Measurements from ENCODE around the gene POU3F1. TPM values are rescaled to one million over a fixed set of nuclear protein-coding genes. Genes with fewer than 3 reads are reported as not detected.

The POU3F1 gene
- total RNA-seq (under 1 TPM; 0.14 to 0.15 TPM), polyA plus RNA-seq (under 1 TPM in 1 of 2 donors, not detected in 1; 0.08 TPM)

- Histone ChIP-seq H3K27me3 (ENCODE audit: insufficient read depth, low read length) (peaks cover 29% of the 10 kb centered on the region), H3K36me3 (ENCODE audit: insufficient read depth, low read length) (no peaks in the 10 kb centered on the region), H3K4me1 (ENCODE audit: insufficient read depth, low read length) (peaks cover 18% of the 10 kb centered on the region), H3K4me3 (ENCODE audit: low read length in 2 of 2) (peak within 1 kb of the TSS in 1 of 2 donors; percentile 38), H3K27ac (ENCODE audit: low read depth, low read length) (no peak within 1 kb of the TSS), H3K9me3 (ENCODE audit: control insufficient read depth in 1 of 2, low read length in 2 of 2) (no peaks in the 10 kb centered on the region)
- intact Hi-C loops (cut with micrococcal nuclease) = no loop called here
- H3K4me3 Mint-ChIP-seq = peak within 1 kb of the TSS; percentile 69 to 80 (median 78)
- ChIA-PET POLR2A (ENCODE audit: partially characterized antibody) (interaction anchor here (0.9 to 1.0 kb wide), 2 partner anchors 16 to 115 kb away, joined by 3 to 4 read pairs; no protein-coding TSS in a partner anchor), CTCF (ENCODE audit: partially characterized antibody) (no interaction called here)
- peaks cover 2 to 22% (median 8%) of the 10 kb centered on the region in 4 donors for H3K4me1 Mint-ChIP-seq
- peaks cover 21 to 23% of the 10 kb centered on the region in 2 donors for H3K27me3 Mint-ChIP-seq
- DNase-seq = peak in 4 of 5 donors; percentile 21 to 64 (median 48)
- peak within 1 kb of the TSS in 1 of 7 donors; percentile 46 for H3K27ac Mint-ChIP-seq
- H3K36me3 Mint-ChIP-seq = no peaks in the 10 kb centered on the region
- H3K9me3 Mint-ChIP-seq = peaks cover 0 to 1% (median 0%) of the 10 kb centered on the region in 8 donors
These were observed at the start of gene POU3F1 for GRCh38 chr1:38046333-38046883. TSS of gene POU3F1 (minus strand) at chr1:38046793. CDS start at chr1:38046743, 50 bp downstream.

- CTCF ChIA-PET (ENCODE audit: partially characterized antibody) = no interaction called here
- H3K27me3 ChIP-seq (ENCODE audit: insufficient read depth, low read length) = no peaks in the 10 kb centered on the region
- no peaks in the 10 kb centered on the region for H3K4me1 Mint-ChIP-seq
- no peaks in the 10 kb centered on the region for H3K36me3 Mint-ChIP-seq
- no peaks in the 10 kb centered on the region for H3K4me1 ChIP-seq (ENCODE audit: insufficient read depth, low read length)
- no peak overlapping the region for H3K27ac ChIP-seq (ENCODE audit: low read depth, low read length)
- H3K4me3 ChIP-seq (ENCODE audit: low read length in 2 of 2) = no peak overlapping the region
- H3K36me3 ChIP-seq (ENCODE audit: insufficient read depth, low read length) = no peaks in the 10 kb centered on the region
- POLR2A ChIA-PET (ENCODE audit: partially characterized antibody) = no interaction called here
- no peak overlapping the region for H3K27ac Mint-ChIP-seq
- H3K9me3 Mint-ChIP-seq = peaks cover 0 to 2% (median 0%) of the 10 kb centered on the region in 8 donors
- no peak overlapping the region for H3K4me3 Mint-ChIP-seq
- H3K9me3 ChIP-seq (ENCODE audit: control insufficient read depth in 1 of 2, low read length in 2 of 2) = no peaks in the 10 kb centered on the region
- no peak for DNase-seq
- intact Hi-C loops (cut with micrococcal nuclease) = no loop called here
- peaks cover 14 to 33% of the 10 kb centered on the region in 2 donors for H3K27me3 Mint-ChIP-seq
These were observed 48.9 kb upstream of the POU3F1 start for GRCh38 chr1:38095454-38095931.

- Mint-ChIP-seq H3K27ac (no peak overlapping the region), H3K36me3 (no peaks in the 10 kb centered on the region), H3K4me3 (no peak overlapping the region), H3K27me3 (peaks cover 18 to 37% of the 10 kb centered on the region in 2 donors), H3K9me3 (peaks cover 0 to 2% (median 0%) of the 10 kb centered on the region in 8 donors), H3K4me1 (no peaks in the 10 kb centered on the region)
- no peaks in the 10 kb centered on the region for H3K9me3 ChIP-seq (ENCODE audit: control insufficient read depth in 1 of 2, low read length in 2 of 2)
- H3K4me1 ChIP-seq (ENCODE audit: insufficient read depth, low read length) = no peaks in the 10 kb centered on the region
- H3K4me3 ChIP-seq (ENCODE audit: low read length in 2 of 2) = no peak overlapping the region
- H3K27ac ChIP-seq (ENCODE audit: low read depth, low read length) = no peak overlapping the region
- ChIA-PET POLR2A (ENCODE audit: partially characterized antibody) (no interaction called here), CTCF (ENCODE audit: partially characterized antibody) (no interaction called here)
- no peak for DNase-seq
- H3K36me3 ChIP-seq (ENCODE audit: insufficient read depth, low read length) = no peaks in the 10 kb centered on the region
- intact Hi-C loops (cut with micrococcal nuclease) = no loop called here
- H3K27me3 ChIP-seq (ENCODE audit: insufficient read depth, low read length) = no peaks in the 10 kb centered on the region
These were observed 48.2 kb upstream of the POU3F1 start for GRCh38 chr1:38094711-38095290.

GRCh38 chr1:38093569-38094520 lies 47.3 kb upstream of the POU3F1 start:
- H3K27me3 ChIP-seq (ENCODE audit: insufficient read depth, low read length) = no peaks in the 10 kb centered on the region
- H3K4me3 ChIP-seq (ENCODE audit: low read length in 2 of 2) = no peak overlapping the region
- intact Hi-C loops (cut with micrococcal nuclease) = no loop called here
- CTCF ChIA-PET (ENCODE audit: partially characterized antibody) = no interaction called here
- no peaks in the 10 kb centered on the region for H3K9me3 ChIP-seq (ENCODE audit: control insufficient read depth in 1 of 2, low read length in 2 of 2)
- peaks cover 0 to 2% (median 0%) of the 10 kb centered on the region in 8 donors for H3K9me3 Mint-ChIP-seq
- no peaks in the 10 kb centered on the region for H3K4me1 ChIP-seq (ENCODE audit: insufficient read depth, low read length)
- peaks cover 0 to 1% (median 0%) of the 10 kb centered on the region in 4 donors for H3K4me1 Mint-ChIP-seq
- POLR2A ChIA-PET (ENCODE audit: partially characterized antibody) = no interaction called here
- no peak for DNase-seq
- no peaks in the 10 kb centered on the region for H3K36me3 ChIP-seq (ENCODE audit: insufficient read depth, low read length)
- H3K36me3 Mint-ChIP-seq = no peaks in the 10 kb centered on the region
- no peak overlapping the region for H3K27ac ChIP-seq (ENCODE audit: low read depth, low read length)
- H3K27ac Mint-ChIP-seq = no peak overlapping the region
- no peak overlapping the region for H3K4me3 Mint-ChIP-seq
- H3K27me3 Mint-ChIP-seq = peaks cover 23 to 43% of the 10 kb centered on the region in 2 donors

GRCh38 chr1:38092256-38092655 lies 45.7 kb upstream of the POU3F1 start:
- intact Hi-C loops (cut with micrococcal nuclease) = no loop called here
- Mint-ChIP-seq H3K27me3 (peaks cover 26 to 43% of the 10 kb centered on the region in 2 donors), H3K4me3 (no peak overlapping the region), H3K9me3 (peaks cover 0 to 2% (median 0%) of the 10 kb centered on the region in 8 donors), H3K4me1 (peaks cover 0 to 1% (median 0%) of the 10 kb centered on the region in 4 donors), H3K36me3 (no peaks in the 10 kb centered on the region), H3K27ac (no peak overlapping the region)
- Histone ChIP-seq H3K9me3 (ENCODE audit: control insufficient read depth in 1 of 2, low read length in 2 of 2) (no peaks in the 10 kb centered on the region), H3K27ac (ENCODE audit: low read depth, low read length) (no peak overlapping the region), H3K27me3 (ENCODE audit: insufficient read depth, low read length) (no peaks in the 10 kb centered on the region), H3K36me3 (ENCODE audit: insufficient read depth, low read length) (no peaks in the 10 kb centered on the region), H3K4me1 (ENCODE audit: insufficient read depth, low read length) (no peaks in the 10 kb centered on the region), H3K4me3 (ENCODE audit: low read length in 2 of 2) (no peak overlapping the region)
- ChIA-PET POLR2A (ENCODE audit: partially characterized antibody) (no interaction called here), CTCF (ENCODE audit: partially characterized antibody) (interaction anchor here (1.9 kb wide), 1 partner anchor 20 kb away, joined by 4 read pairs; no protein-coding TSS in a partner anchor)
- DNase-seq = no peak

GRCh38 chr1:38090796-38091195 lies 44.2 kb upstream of the POU3F1 start:
- Histone ChIP-seq H3K4me1 (ENCODE audit: insufficient read depth, low read length) (no peaks in the 10 kb centered on the region), H3K27me3 (ENCODE audit: insufficient read depth, low read length) (no peaks in the 10 kb centered on the region), H3K27ac (ENCODE audit: low read depth, low read length) (no peak overlapping the region), H3K4me3 (ENCODE audit: low read length in 2 of 2) (no peak overlapping the region), H3K9me3 (ENCODE audit: control insufficient read depth in 1 of 2, low read length in 2 of 2) (no peaks in the 10 kb centered on the region), H3K36me3 (ENCODE audit: insufficient read depth, low read length) (no peaks in the 10 kb centered on the region)
- Mint-ChIP-seq H3K27ac (peak overlapping the region in 1 of 7 donors; percentile 56), H3K4me3 (no peak overlapping the region), H3K4me1 (peaks cover 0 to 1% (median 0%) of the 10 kb centered on the region in 4 donors), H3K27me3 (peaks cover 24 to 40% of the 10 kb centered on the region in 2 donors), H3K9me3 (peaks cover 0 to 2% (median 0%) of the 10 kb centered on the region in 8 donors), H3K36me3 (no peaks in the 10 kb centered on the region)
- CTCF ChIA-PET (ENCODE audit: partially characterized antibody) = interaction anchor here (1.9 kb wide), 1 partner anchor 19 kb away, joined by 4 read pairs; no protein-coding TSS in a partner anchor
- no peak for DNase-seq
- intact Hi-C loops (cut with micrococcal nuclease) = no loop called here
- POLR2A ChIA-PET (ENCODE audit: partially characterized antibody) = no interaction called here

Measured in CD4-positive, alpha-beta memory T cell (primary cell).